Ascending aorta (tissue), 2 donors: ENCODE measurements around the gene TPST2. TPM values are rescaled to one million over a fixed set of nuclear protein-coding genes. Genes with fewer than 3 reads are reported as not detected.

ENCODE experiments used
- DNase-seq, 2 donors: peaks; one replicate each; pipeline ENCODE4 v3.0.0-alpha.2; 2019; ENCODE audit warnings: low spot score in 2 of 2
- H3K27ac ChIP-seq, 2 donors: fragments of 200-600 bp; sonication (generic); one replicate each; pipeline ENCODE4 v1.5.1; 2016 to 2017; ENCODE audit warnings: mild to moderate bottlenecking in 1 of 2
- H3K27me3 ChIP-seq: fragments of 200-600 bp; sonication (generic); one replicate; pipeline ENCODE4 v1.5.1; 2017
- H3K36me3 ChIP-seq, 2 donors: fragments of 200-600 bp; sonication (generic); one replicate each; pipeline ENCODE4 v1.5.1; 2016
- H3K4me1 ChIP-seq, 2 donors: fragments of 200-600 bp; sonication (generic); one replicate each; pipeline ENCODE4 v1.5.1; 2016 to 2017; ENCODE audit warnings: mild to moderate bottlenecking in 1 of 2
- H3K4me3 ChIP-seq, 2 donors: fragments of 200-600 bp; sonication (generic); one replicate each; pipeline ENCODE4 v1.5.1; 2016 to 2017; ENCODE audit warnings: mild to moderate bottlenecking in 1 of 2
- H3K9me3 ChIP-seq, 2 donors: fragments of 200-600 bp; sonication (generic); one replicate each; pipeline ENCODE4 v1.5.1; 2016
- intact Hi-C: fragments of 100-400 bp; cut with DNase I; formaldehyde crosslinking; loops from one replicate; pipeline ENCODE4 v1.15.1; 2023
- total RNA-seq: library from RNA; depleted of rRNA; stranded (reverse); fragments of >200 nt; gene quantifications from one replicate; pipeline ENCODE4 v1.1.0, GENCODE V29; 2016
- TF ChIP-seq, protein P1 (sequence below), 3 experiments: fragments of 200-600 bp in 2 of 3; fragments of 450-650 bp in 1 of 3; sonication (generic) in 2 of 3; IDR thresholded peaks; one replicate each; pipeline ENCODE4 v1.5.1; 2016 to 2019; ENCODE audit warnings: antibody characterized with exemption in 3 of 3, mild to moderate bottlenecking in 1 of 3, moderate library complexity in 1 of 3

The TPST2 gene
- total RNA-seq, 1 donor from 2014 or later, result 251 TPM

- H3K36me3 ChIP-seq, result peaks cover 0 to 2% of the 10 kb centered on the region in 2 donors
- intact Hi-C loops, result no loop called here
- DNase-seq, result no peak
- H3K4me1 ChIP-seq, result no peaks in the 10 kb centered on the region
- H3K4me3 ChIP-seq, result no peak overlapping the region
- TF ChIP-seq, protein P1, sequence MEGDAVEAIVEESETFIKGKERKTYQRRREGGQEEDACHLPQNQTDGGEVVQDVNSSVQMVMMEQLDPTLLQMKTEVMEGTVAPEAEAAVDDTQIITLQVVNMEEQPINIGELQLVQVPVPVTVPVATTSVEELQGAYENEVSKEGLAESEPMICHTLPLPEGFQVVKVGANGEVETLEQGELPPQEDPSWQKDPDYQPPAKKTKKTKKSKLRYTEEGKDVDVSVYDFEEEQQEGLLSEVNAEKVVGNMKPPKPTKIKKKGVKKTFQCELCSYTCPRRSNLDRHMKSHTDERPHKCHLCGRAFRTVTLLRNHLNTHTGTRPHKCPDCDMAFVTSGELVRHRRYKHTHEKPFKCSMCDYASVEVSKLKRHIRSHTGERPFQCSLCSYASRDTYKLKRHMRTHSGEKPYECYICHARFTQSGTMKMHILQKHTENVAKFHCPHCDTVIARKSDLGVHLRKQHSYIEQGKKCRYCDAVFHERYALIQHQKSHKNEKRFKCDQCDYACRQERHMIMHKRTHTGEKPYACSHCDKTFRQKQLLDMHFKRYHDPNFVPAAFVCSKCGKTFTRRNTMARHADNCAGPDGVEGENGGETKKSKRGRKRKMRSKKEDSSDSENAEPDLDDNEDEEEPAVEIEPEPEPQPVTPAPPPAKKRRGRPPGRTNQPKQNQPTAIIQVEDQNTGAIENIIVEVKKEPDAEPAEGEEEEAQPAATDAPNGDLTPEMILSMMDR (IDR thresholded peaks at IDR 0.05), result no peak
- no peaks in the 10 kb centered on the region for H3K27me3 ChIP-seq
- H3K27ac ChIP-seq, result no peak overlapping the region
- H3K9me3 ChIP-seq, result no peaks in the 10 kb centered on the region
Measured at GRCh38 chr22:26579331-26579886, 10.5 kb downstream of the TPST2 start.

- no peaks in the 10 kb centered on the region for H3K9me3 ChIP-seq
- intact Hi-C loops, result no loop called here
Measured at GRCh38 chr22:26577081-26577480, 12.9 kb downstream of the TPST2 start.

DNA sequence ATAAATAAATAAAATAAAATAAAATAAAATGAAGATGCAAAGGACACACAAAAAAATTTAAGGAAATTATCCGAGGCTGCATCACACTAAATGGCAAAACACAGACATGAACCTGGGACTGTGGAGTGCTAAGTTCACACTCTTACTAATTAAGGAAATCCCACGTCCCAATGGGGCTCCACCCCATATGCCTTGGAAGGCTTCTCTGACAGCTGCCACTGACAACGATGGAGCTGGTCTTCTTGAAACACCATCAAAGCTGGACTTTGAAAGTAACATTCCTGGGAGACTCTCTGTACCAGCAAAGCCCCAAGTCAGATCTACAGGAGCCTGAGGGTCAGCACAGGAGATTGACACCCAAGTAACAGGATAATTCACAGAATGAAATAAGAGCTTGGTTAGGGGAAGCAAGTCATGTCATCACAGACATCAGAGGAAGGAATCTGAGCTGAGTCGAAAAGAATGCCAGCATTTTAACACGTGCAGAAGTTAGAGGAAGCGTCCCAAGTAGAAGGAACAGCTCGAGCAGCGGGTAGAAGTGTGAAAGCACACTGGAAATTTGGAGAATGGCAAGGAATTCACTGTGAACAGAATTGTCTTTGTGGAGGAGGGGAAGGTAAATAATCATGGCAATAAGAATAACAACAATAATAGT is 13.8 kb downstream of the TPST2 start:
- TF ChIP-seq, protein P1 (IDR thresholded peaks at IDR 0.05), result no peak
- intact Hi-C loops, result no loop called here
- Histone ChIP-seq H3K27me3 (no peaks in the 10 kb centered on the region), H3K4me3 (no peak overlapping the region), H3K4me1 (no peaks in the 10 kb centered on the region), H3K36me3 (no peaks in the 10 kb centered on the region), H3K9me3 (no peaks in the 10 kb centered on the region), H3K27ac (no peak overlapping the region)
- DNase-seq, result no peak

More at GRCh38 chr22:26577081-26577480, 12.9 kb downstream of the TPST2 start:
- H3K36me3 ChIP-seq, result peaks cover 0 to 2% of the 10 kb centered on the region in 2 donors
- H3K27me3 ChIP-seq, result no peaks in the 10 kb centered on the region
- H3K4me1 ChIP-seq, result no peaks in the 10 kb centered on the region
- H3K4me3 ChIP-seq, result no peak overlapping the region
- TF ChIP-seq, protein P1 (IDR thresholded peaks at IDR 0.05), result no peak
- DNase-seq, result no peak
- no peak overlapping the region for H3K27ac ChIP-seq

- Histone ChIP-seq H3K27me3 (no peaks in the 10 kb centered on the region), H3K9me3 (no peaks in the 10 kb centered on the region), H3K4me3 (no peak overlapping the region), H3K4me1 (no peaks in the 10 kb centered on the region), H3K27ac (no peak overlapping the region), H3K36me3 (no peaks in the 10 kb centered on the region)
- intact Hi-C loops, result no loop called here
- TF ChIP-seq, protein P1 (IDR thresholded peaks at IDR 0.05), result no peak
- DNase-seq, result no peak
Measured at GRCh38 chr22:26574001-26574723, 15.8 kb downstream of the TPST2 start.

DNA sequence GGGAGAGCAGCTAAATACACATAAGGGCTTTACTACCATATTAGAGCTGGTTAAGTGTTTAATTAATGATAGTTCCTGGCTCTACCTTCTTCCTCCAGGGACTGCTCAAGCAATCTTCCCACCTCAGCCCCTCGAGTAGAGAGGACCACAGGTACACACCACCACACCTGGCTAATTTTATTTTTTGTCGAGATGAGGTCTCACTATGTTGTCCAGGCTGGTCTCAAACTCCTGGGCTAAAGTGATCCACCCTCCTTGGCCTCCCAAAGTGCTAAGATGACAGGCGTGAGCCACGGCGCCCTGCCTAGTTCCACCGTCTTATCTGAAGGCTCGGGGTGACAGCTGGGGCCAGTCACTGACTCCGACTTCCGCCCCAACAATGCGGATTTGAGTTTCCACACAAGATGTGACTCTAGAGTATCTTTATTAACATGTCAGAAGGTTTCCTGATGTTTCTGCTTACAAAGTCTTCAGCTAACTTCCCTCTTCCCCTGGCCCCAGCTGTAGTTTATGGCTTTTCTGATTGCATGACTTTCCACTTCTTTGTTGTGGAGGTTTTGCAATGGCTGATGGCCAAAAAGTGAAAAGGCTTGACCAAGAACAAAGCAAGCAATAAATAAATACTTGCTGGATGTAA is 16.8 kb downstream of the TPST2 start:
- Histone ChIP-seq H3K9me3 (no peaks in the 10 kb centered on the region), H3K36me3 (no peaks in the 10 kb centered on the region), H3K4me3 (no peak overlapping the region), H3K27ac (no peak overlapping the region), H3K4me1 (no peaks in the 10 kb centered on the region), H3K27me3 (no peaks in the 10 kb centered on the region)
- TF ChIP-seq, protein P1 (IDR thresholded peaks at IDR 0.05), result no peak
- intact Hi-C loops, result no loop called here
- peak; percentile 22 to 69 for DNase-seq
